SK-N-MC (cell line): Measurements from ENCODE around the gene ECPAS.

Experiments used
- EZH2 ChIP-seq: fragments of 200-600 bp; sonication (generic); IDR thresholded peaks from one replicate; pipeline ENCODE4 v1.6.1; 2017; ENCODE audit warnings: antibody characterized with exemption
- POLR2AphosphoS5 ChIP-seq: IDR thresholded peaks from 2 replicates; pipeline ENCODE4 v1.6.1; 2012; ENCODE audit warnings: mild to moderate bottlenecking, low read depth, low read length, borderline replicate concordance

GRCh38 chr9:111438541-111439235 lies 45.5 kb downstream of the ECPAS start:
- TF ChIP-seq EZH2: no peak
- TF ChIP-seq POLR2AphosphoS5: no peak
